Tibial nerve (tissue), 4 donors: ENCODE data around the gene GLUD2. TPM values are rescaled to one million over a fixed set of nuclear protein-coding genes. Genes with fewer than 3 reads are reported as not detected.
"Not testable (repeated sequence)": the region's sequence is repeated elsewhere in the genome, so short reads cannot be mapped to it uniquely, and the experiment has no call there.

ENCODE experiments used
- DNase-seq, 2 donors: peaks; one replicate each; pipeline ENCODE4 v3.0.0-alpha.2; 2019; ENCODE audit warnings: low spot score in 2 of 2
- H3K27ac ChIP-seq, 4 donors: fragments of 200-600 bp; sonication (generic) in 3 of 4; one replicate each; pipeline ENCODE4 v1.5.1; 2017 to 2019; ENCODE audit warnings: mild to moderate bottlenecking in 1 of 4
- H3K27me3 ChIP-seq, 2 donors: fragments of 200-600 bp; sonication (generic) in 1 of 2; one replicate each; pipeline versions ENCODE4 v1.5.1 to v1.6.0; 2017 to 2019
- H3K36me3 ChIP-seq, 3 donors: fragments of 200-600 bp; sonication (generic); one replicate each; pipeline ENCODE4 v1.5.1; 2018 to 2019
- H3K4me1 ChIP-seq, 4 donors: fragments of 200-600 bp; sonication (generic) in 3 of 4; one replicate each; pipeline ENCODE4 v1.5.1; 2017 to 2019
- H3K4me3 ChIP-seq, 4 donors: fragments of 200-600 bp; sonication (generic) in 3 of 4; one replicate each; pipeline ENCODE4 v1.5.1; 2017 to 2019; ENCODE audit warnings: mild to moderate bottlenecking in 1 of 4, moderate library complexity in 1 of 4
- H3K9me3 ChIP-seq, 4 donors: fragments of 200-600 bp; sonication (generic) in 3 of 4; one replicate each; pipeline ENCODE4 v1.5.1; 2017 to 2019
- EP300 ChIP-seq, 2 donors: sonication (generic); formaldehyde crosslinking; IDR thresholded peaks; one replicate each; pipeline ENCODE4 v1.6.1; 2017; ENCODE audit warnings: antibody characterized with exemption in 2 of 2, mild to moderate bottlenecking in 1 of 2
- POLR2A ChIP-seq, 2 donors: fragments of 450-650 bp; IDR thresholded peaks; one replicate each; pipeline ENCODE4 v1.6.1; 2017; ENCODE audit warnings: antibody characterized with exemption in 2 of 2, mild to moderate bottlenecking in 2 of 2, moderate library complexity in 2 of 2
- WGBS, 2 donors: methylation state at CpG; one replicate each; pipeline ENCODE4 v1.1.5; 2018; 5-methylcytosine and 5-hydroxymethylcytosine counted together
- total RNA-seq, 4 donors: library from RNA; depleted of rRNA; stranded (reverse); fragments of >200 nt; gene quantifications; one replicate each; pipeline ENCODE4 v1.1.0, GENCODE V29; 2016
- TF ChIP-seq, protein P1 (sequence below), 5 experiments: fragments of 200-600 bp in 3 of 5; fragments of 450-650 bp in 2 of 5; sonication (generic) in 3 of 5; IDR thresholded peaks; one replicate each; pipeline ENCODE4 v1.5.1; 2016 to 2019; ENCODE audit warnings: antibody characterized with exemption in 5 of 5, mild to moderate bottlenecking in 3 of 5, moderate library complexity in 2 of 5

The GLUD2 gene
- total RNA-seq, 4 donors from 2014 or later, result 0.59 to 8.1 (median 5.3) TPM

- no peaks in the 10 kb centered on the region for H3K27me3 ChIP-seq
- no peaks in the 10 kb centered on the region for H3K9me3 ChIP-seq
- no peak overlapping the region for H3K27ac ChIP-seq
- DNase-seq, result no peak
- no peaks in the 10 kb centered on the region for H3K36me3 ChIP-seq
- H3K4me3 ChIP-seq, result no peak overlapping the region
- TF ChIP-seq, protein P1, sequence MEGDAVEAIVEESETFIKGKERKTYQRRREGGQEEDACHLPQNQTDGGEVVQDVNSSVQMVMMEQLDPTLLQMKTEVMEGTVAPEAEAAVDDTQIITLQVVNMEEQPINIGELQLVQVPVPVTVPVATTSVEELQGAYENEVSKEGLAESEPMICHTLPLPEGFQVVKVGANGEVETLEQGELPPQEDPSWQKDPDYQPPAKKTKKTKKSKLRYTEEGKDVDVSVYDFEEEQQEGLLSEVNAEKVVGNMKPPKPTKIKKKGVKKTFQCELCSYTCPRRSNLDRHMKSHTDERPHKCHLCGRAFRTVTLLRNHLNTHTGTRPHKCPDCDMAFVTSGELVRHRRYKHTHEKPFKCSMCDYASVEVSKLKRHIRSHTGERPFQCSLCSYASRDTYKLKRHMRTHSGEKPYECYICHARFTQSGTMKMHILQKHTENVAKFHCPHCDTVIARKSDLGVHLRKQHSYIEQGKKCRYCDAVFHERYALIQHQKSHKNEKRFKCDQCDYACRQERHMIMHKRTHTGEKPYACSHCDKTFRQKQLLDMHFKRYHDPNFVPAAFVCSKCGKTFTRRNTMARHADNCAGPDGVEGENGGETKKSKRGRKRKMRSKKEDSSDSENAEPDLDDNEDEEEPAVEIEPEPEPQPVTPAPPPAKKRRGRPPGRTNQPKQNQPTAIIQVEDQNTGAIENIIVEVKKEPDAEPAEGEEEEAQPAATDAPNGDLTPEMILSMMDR (IDR thresholded peaks at IDR 0.05), result no peak
- TF ChIP-seq EP300 (IDR thresholded peaks at IDR 0.05) (no peak), POLR2A (IDR thresholded peaks at IDR 0.05) (no peak)
- 56 to 60% methylated on average over 2 of the region's 2 CpGs for WGBS, 2 donors
- no peaks in the 10 kb centered on the region for H3K4me1 ChIP-seq
These were observed 4.7 kb downstream of the GLUD2 start for GRCh38 chrX:121052122-121052521.

- 91 to 93% methylated on average over 3 of the region's 3 CpGs for WGBS, 2 donors
- Histone ChIP-seq H3K4me3 (no peak overlapping the region), H3K27me3 (no peaks in the 10 kb centered on the region), H3K9me3 (no peaks in the 10 kb centered on the region), H3K27ac (no peak overlapping the region), H3K36me3 (no peaks in the 10 kb centered on the region), H3K4me1 (no peaks in the 10 kb centered on the region)
- DNase-seq, result no peak
- TF ChIP-seq POLR2A (IDR thresholded peaks at IDR 0.05) (no peak), EP300 (IDR thresholded peaks at IDR 0.05) (no peak)
- TF ChIP-seq, protein P1 (IDR thresholded peaks at IDR 0.05), result no peak
These were observed 14.9 kb downstream of the GLUD2 start for GRCh38 chrX:121062289-121062688.

DNA sequence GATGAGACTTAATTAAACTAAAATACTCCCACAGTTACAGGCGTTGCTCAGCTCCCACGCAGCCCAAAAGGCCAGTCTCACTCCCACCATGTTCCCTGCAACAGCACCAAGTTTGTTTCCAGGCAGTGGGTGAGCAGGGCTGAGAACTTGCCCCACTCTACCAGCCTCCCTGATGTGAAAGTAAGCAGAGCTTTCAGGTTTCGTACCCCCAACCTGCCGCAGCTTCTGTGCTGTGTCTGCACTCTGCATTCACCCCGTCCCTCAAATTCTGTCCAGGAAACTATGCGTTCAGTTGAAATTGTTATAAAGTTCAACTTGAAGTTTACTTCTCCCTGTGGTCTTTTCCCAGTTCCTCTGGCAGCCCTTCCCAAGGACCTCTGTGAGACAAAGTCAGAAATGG is 17.2 kb downstream of the GLUD2 start:
- WGBS, 2 donors, result 84 to 87% methylated on average over 6 of the region's 6 CpGs
- no peak for TF ChIP-seq POLR2A (IDR thresholded peaks at IDR 0.05)
- TF ChIP-seq, protein P1 (IDR thresholded peaks at IDR 0.05), result no peak
- TF ChIP-seq EP300 (IDR thresholded peaks at IDR 0.05), result no peak
- no peak overlapping the region for H3K27ac ChIP-seq
- no peak overlapping the region for H3K4me3 ChIP-seq
- no peak for DNase-seq
- no peaks in the 10 kb centered on the region for H3K9me3 ChIP-seq
- H3K4me1 ChIP-seq, result no peaks in the 10 kb centered on the region
- H3K27me3 ChIP-seq, result no peaks in the 10 kb centered on the region
- no peaks in the 10 kb centered on the region for H3K36me3 ChIP-seq

DNA sequence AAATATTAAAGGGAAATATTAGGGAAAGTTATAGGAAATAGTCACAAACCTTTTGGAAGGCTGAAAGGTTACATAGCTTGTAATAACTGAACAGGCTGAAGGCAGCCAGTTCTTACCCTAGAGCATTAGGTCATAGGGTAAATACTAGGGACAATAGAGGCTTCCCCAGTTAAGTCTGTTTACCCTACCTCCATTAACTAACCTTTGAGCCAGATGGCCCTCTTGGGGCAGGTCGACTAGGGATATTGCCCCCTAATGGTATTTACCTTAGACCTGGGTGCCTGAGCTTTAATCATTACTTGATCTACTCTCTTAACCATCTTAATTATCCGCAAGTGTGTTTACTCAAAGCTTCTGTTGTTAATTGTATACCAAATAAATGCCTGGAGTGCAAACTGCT is 36.8 kb downstream of the GLUD2 start:
- 56 to 63% methylated on average over 1 to 2 of the region's 2 CpGs for WGBS, 2 donors
- H3K4me3 ChIP-seq, result not testable (repeated sequence)

GRCh38 chrX:121084903-121085611 is 37.6 kb downstream of the GLUD2 start:
- H3K4me3 ChIP-seq, result no peak overlapping the region
- TF ChIP-seq EP300 (IDR thresholded peaks at IDR 0.05), result no peak
- TF ChIP-seq, protein P1 (IDR thresholded peaks at IDR 0.05), result no peak
- TF ChIP-seq POLR2A (IDR thresholded peaks at IDR 0.05), result no peak
- 78 to 90% methylated on average over 3 of the region's 3 CpGs for WGBS, 2 donors
- H3K4me1 ChIP-seq, result no peaks in the 10 kb centered on the region
- no peak overlapping the region for H3K27ac ChIP-seq
- H3K9me3 ChIP-seq, result no peaks in the 10 kb centered on the region
- no peaks in the 10 kb centered on the region for H3K27me3 ChIP-seq
- DNase-seq, result no peak
- no peaks in the 10 kb centered on the region for H3K36me3 ChIP-seq

More for the DNA sequence above, 36.8 kb downstream of the GLUD2 start:
- DNase-seq, H3K27me3 ChIP-seq, H3K36me3 ChIP-seq, H3K27ac ChIP-seq, H3K4me1 ChIP-seq, H3K9me3 ChIP-seq: not testable (repeated sequence)
